Measurements from ENCODE around the gene SEMA3B. TPM values are rescaled to one million over a fixed set of nuclear protein-coding genes. Genes with fewer than 3 reads are reported as not detected.

SEMA3B gene
- total and polyA plus RNA-seq, 9 of the 15 experiments (the other 6 are each of a cell fraction or from before 2014, with no cell fraction given) = 0.03 to 1.8 (median 0.55) TPM; not detected in 1

- TF ChIP-seq NFIX (CRISPR knock-in tag; IDR thresholded peaks at IDR 0.05; ENCODE audit: low read depth) (no peak), CHAMP1 (IDR thresholded peaks at IDR 0.05) (no peak), SFPQ (IDR thresholded peaks at IDR 0.05; ENCODE audit: low read depth, low read length) (no peak), FOXK2 (conservative IDR thresholded peaks at IDR 0.05 in 1 of 2, IDR thresholded peaks at IDR 0.05 in 1 of 2; ENCODE audit: low read depth in 2 of 2) (no peak), EP400 (IDR thresholded peaks at IDR 0.05) (no peak), CREB3L1 (IDR thresholded peaks at IDR 0.05; ENCODE audit: borderline replicate concordance, low read depth) (0 out of 2 replicates have a peak, but pooled peaks have one; percentile 24), ZEB2 (IDR thresholded peaks at IDR 0.05) (no peak), MCM7 (IDR thresholded peaks at IDR 0.05) (no peak), POLR3G (IDR thresholded peaks at IDR 0.05; ENCODE audit: extremely low read depth, insufficient read length, insufficient replicate concordance) (no peak), KAT8 (IDR thresholded peaks at IDR 0.05; ENCODE audit: low read depth) (no peak), POLR2AphosphoS5 (IDR thresholded peaks at IDR 0.05; ENCODE audit: control insufficient read depth, insufficient read depth, low read depth, low read length) (no peak), ZNF212 (CRISPR knock-in tag; IDR thresholded peaks at IDR 0.05) (no peak), FOXP4 (CRISPR knock-in tag; IDR thresholded peaks at IDR 0.05; ENCODE audit: borderline replicate concordance) (no peak), UBTF (IDR thresholded peaks at IDR 0.05; ENCODE audit: borderline replicate concordance in 1 of 2, low read depth in 2 of 2, low read length in 2 of 2) (no peak), ILF3 (IDR thresholded peaks at IDR 0.05; ENCODE audit: borderline replicate concordance) (no peak)
Measured at GRCh38 chr3:50272911-50273688, 4.2 kb downstream of the SEMA3B start (continued).
